NCI-H1092 (cell line): ENCODE results near the gene SMURF2.
"Not testable (repeated sequence)": the region's sequence is repeated elsewhere in the genome, so short reads cannot be mapped to it uniquely, and the experiment has no call there.

Source experiments
- DNase-seq: peaks from one replicate; lab custom pipeline; 2025; lab: John Stamatoyannopoulos, UW

The SMURF2 gene

GRCh38 chr17:64661976-64662773 lies at the start of gene SMURF2:
Gene SMURF2, minus strand, starts transcription at chr17:64662307. Its CDS starts 427 bp downstream, at chr17:64661880.
- DNase-seq, result peak; percentile 42

- no peak for DNase-seq
These were observed 47.4 kb upstream of the SMURF2 start for GRCh38 chr17:64709481-64709880.

GRCh38 chr17:64707050-64707591 lies 45.0 kb upstream of the SMURF2 start:
- no peak for DNase-seq

GRCh38 chr17:64706224-64707049 lies 44.3 kb upstream of the SMURF2 start:
- DNase-seq, result no peak

- DNase-seq, result no peak
These were observed 40.7 kb upstream of the SMURF2 start for GRCh38 chr17:64702815-64703214.

GRCh38 chr17:64698725-64699124 lies 36.6 kb upstream of the SMURF2 start:
- no peak for DNase-seq

- DNase-seq, result no peak
These were observed 32.1 kb upstream of the SMURF2 start for GRCh38 chr17:64694207-64694606.

- no peak for DNase-seq
These were observed 30.1 kb upstream of the SMURF2 start for GRCh38 chr17:64692187-64692586.

GRCh38 chr17:64689106-64689505 lies 27.0 kb upstream of the SMURF2 start:
- no peak for DNase-seq

GRCh38 chr17:64688481-64688880 lies 26.4 kb upstream of the SMURF2 start:
- no peak for DNase-seq

GRCh38 chr17:64687961-64688360 lies 25.9 kb upstream of the SMURF2 start:
- DNase-seq, result no peak

- no peak for DNase-seq
These were observed 25.3 kb upstream of the SMURF2 start for GRCh38 chr17:64687376-64687775.

GRCh38 chr17:64686705-64687104 lies 24.6 kb upstream of the SMURF2 start:
- DNase-seq, result no peak

- no peak for DNase-seq
These were observed 23.6 kb upstream of the SMURF2 start for GRCh38 chr17:64685705-64686104.

GRCh38 chr17:64683796-64684195 lies 21.7 kb upstream of the SMURF2 start:
- DNase-seq, result no peak

GRCh38 chr17:64682261-64683181 lies 20.4 kb upstream of the SMURF2 start:
- no peak for DNase-seq

- DNase-seq, result no peak
These were observed 17.7 kb upstream of the SMURF2 start for GRCh38 chr17:64679710-64680216.

- DNase-seq, result no peak
These were observed 14.7 kb upstream of the SMURF2 start for GRCh38 chr17:64676763-64677162.

GRCh38 chr17:64670843-64671590 lies 8.9 kb upstream of the SMURF2 start:
- not testable (repeated sequence) for DNase-seq

GRCh38 chr17:64667807-64668721 lies 6.0 kb upstream of the SMURF2 start:
- DNase-seq, result not testable (repeated sequence)
